ENCODE results near the gene PSENEN. TPM values are rescaled to one million over a fixed set of nuclear protein-coding genes. Genes with fewer than 3 reads are reported as not detected.

Gene PSENEN
- total RNA-seq, 1 experiment from 2014 or later, result 112 TPM

- no peak for DNase-seq
- Histone ChIP-seq H3K79me2 (ENCODE audit: low read length) (peaks cover 38% of the 10 kb centered on the region), H3K36me3 (ENCODE audit: insufficient read depth, low read length) (no peaks in the 10 kb centered on the region), H3K4me2 (ENCODE audit: low read depth, low read length, poor library complexity, severe bottlenecking) (peak overlapping the region; percentile 98), H3K9me3 (ENCODE audit: low read length) (no peaks in the 10 kb centered on the region), H3K9me2 (replicated peaks; ENCODE audit: insufficient read depth, low read length) (no peaks in the 10 kb centered on the region), H3K4me1 (ENCODE audit: low read length) (peaks cover 56% of the 10 kb centered on the region), H3K27me3 (ENCODE audit: low read length) (no peaks in the 10 kb centered on the region), H2AFZ (ENCODE audit: low read length) (no peak overlapping the region), H4K20me1 (ENCODE audit: insufficient read depth, low read depth, low read length) (no peaks in the 10 kb centered on the region), H3K9ac (ENCODE audit: low read length) (peak overlapping the region; percentile 85), H3K27ac (ENCODE audit: low read length) (no peak overlapping the region), H3K4me3 (ENCODE audit: low read length) (peak overlapping the region; percentile 84)
Observed at GRCh38 chr19:35746531-35746930, 1.1 kb downstream of the PSENEN start.

GRCh38 chr19:35748106-35749020 lies 2.9 kb downstream of the PSENEN start, which contains the start of gene LIN37:
LIN37 (plus strand) TSS chr19:35748576; CDS start chr19:35748725, 149 bp downstream.
- H4K20me1 ChIP-seq (ENCODE audit: insufficient read depth, low read depth, low read length), result no peaks in the 10 kb centered on the region
- no peaks in the 10 kb centered on the region for H3K27me3 ChIP-seq (ENCODE audit: low read length)
- H3K27ac ChIP-seq (ENCODE audit: low read length), result no peak within 1 kb of the TSS
- peak within 1 kb of the TSS; percentile 73 for H2AFZ ChIP-seq (ENCODE audit: low read length)
- H3K4me1 ChIP-seq (ENCODE audit: low read length), result peaks cover 42% of the 10 kb centered on the region
- no peaks in the 10 kb centered on the region for H3K36me3 ChIP-seq (ENCODE audit: insufficient read depth, low read length)
- H3K79me2 ChIP-seq (ENCODE audit: low read length), result peaks cover 38% of the 10 kb centered on the region
- H3K9me3 ChIP-seq (ENCODE audit: low read length), result no peaks in the 10 kb centered on the region
- no peaks in the 10 kb centered on the region for H3K9me2 ChIP-seq (replicated peaks; ENCODE audit: insufficient read depth, low read length)
- peak within 1 kb of the TSS; percentile 95 for H3K4me2 ChIP-seq (ENCODE audit: low read depth, low read length, poor library complexity, severe bottlenecking)
- DNase-seq, result peak; percentile 99
- H3K9ac ChIP-seq (ENCODE audit: low read length), result peak within 1 kb of the TSS; percentile 83
- peak within 1 kb of the TSS; percentile 87 for H3K4me3 ChIP-seq (ENCODE audit: low read length)

- no peak for DNase-seq
- H3K4me2 ChIP-seq (ENCODE audit: low read depth, low read length, poor library complexity, severe bottlenecking), result peak overlapping the region; percentile 95
- H3K79me2 ChIP-seq (ENCODE audit: low read length), result peaks cover 32% of the 10 kb centered on the region
- H3K27me3 ChIP-seq (ENCODE audit: low read length), result no peaks in the 10 kb centered on the region
- H3K4me1 ChIP-seq (ENCODE audit: low read length), result peaks cover 32% of the 10 kb centered on the region
- no peaks in the 10 kb centered on the region for H4K20me1 ChIP-seq (ENCODE audit: insufficient read depth, low read depth, low read length)
- H2AFZ ChIP-seq (ENCODE audit: low read length), result no peak overlapping the region
- no peaks in the 10 kb centered on the region for H3K36me3 ChIP-seq (ENCODE audit: insufficient read depth, low read length)
- H3K27ac ChIP-seq (ENCODE audit: low read length), result no peak overlapping the region
- H3K9me3 ChIP-seq (ENCODE audit: low read length), result no peaks in the 10 kb centered on the region
- H3K4me3 ChIP-seq (ENCODE audit: low read length), result peak overlapping the region; percentile 7; the same call in 1 of the 2 replicates
- peak overlapping the region; percentile 31 for H3K9ac ChIP-seq (ENCODE audit: low read length)
- H3K9me2 ChIP-seq (replicated peaks; ENCODE audit: insufficient read depth, low read length), result no peaks in the 10 kb centered on the region
Observed at GRCh38 chr19:35750167-35750566, 4.7 kb downstream of the PSENEN start.

GRCh38 chr19:35751839-35752745 lies 6.6 kb downstream of the PSENEN start:
- H3K9me2 ChIP-seq (replicated peaks; ENCODE audit: insufficient read depth, low read length), result no peaks in the 10 kb centered on the region
- no peaks in the 10 kb centered on the region for H3K27me3 ChIP-seq (ENCODE audit: low read length)
- no peak overlapping the region for H3K9ac ChIP-seq (ENCODE audit: low read length)
- H2AFZ ChIP-seq (ENCODE audit: low read length), result no peak overlapping the region
- H4K20me1 ChIP-seq (ENCODE audit: insufficient read depth, low read depth, low read length), result no peaks in the 10 kb centered on the region
- no peaks in the 10 kb centered on the region for H3K9me3 ChIP-seq (ENCODE audit: low read length)
- H3K4me1 ChIP-seq (ENCODE audit: low read length), result peaks cover 26% of the 10 kb centered on the region
- no peak overlapping the region for H3K27ac ChIP-seq (ENCODE audit: low read length)
- H3K36me3 ChIP-seq (ENCODE audit: insufficient read depth, low read length), result no peaks in the 10 kb centered on the region
- H3K4me3 ChIP-seq (ENCODE audit: low read length), result no peak overlapping the region
- no peak for DNase-seq
- no peak overlapping the region for H3K4me2 ChIP-seq (ENCODE audit: low read depth, low read length, poor library complexity, severe bottlenecking)
- H3K79me2 ChIP-seq (ENCODE audit: low read length), result peaks cover 19% of the 10 kb centered on the region

GRCh38 chr19:35752746-35753350 lies 7.4 kb downstream of the PSENEN start:
- Histone ChIP-seq H3K4me2 (ENCODE audit: low read depth, low read length, poor library complexity, severe bottlenecking) (no peak overlapping the region), H3K27ac (ENCODE audit: low read length) (no peak overlapping the region), H3K4me3 (ENCODE audit: low read length) (no peak overlapping the region), H3K9ac (ENCODE audit: low read length) (no peak overlapping the region), H3K79me2 (ENCODE audit: low read length) (peaks cover 16% of the 10 kb centered on the region), H3K27me3 (ENCODE audit: low read length) (no peaks in the 10 kb centered on the region), H3K36me3 (ENCODE audit: insufficient read depth, low read length) (no peaks in the 10 kb centered on the region), H3K4me1 (ENCODE audit: low read length) (peaks cover 24% of the 10 kb centered on the region), H3K9me3 (ENCODE audit: low read length) (no peaks in the 10 kb centered on the region), H3K9me2 (replicated peaks; ENCODE audit: insufficient read depth, low read length) (no peaks in the 10 kb centered on the region), H4K20me1 (ENCODE audit: insufficient read depth, low read depth, low read length) (no peaks in the 10 kb centered on the region), H2AFZ (ENCODE audit: low read length) (no peak overlapping the region)
- DNase-seq, result no peak

GRCh38 chr19:35753634-35754369 lies 8.4 kb downstream of the PSENEN start:
- H3K4me3 ChIP-seq (ENCODE audit: low read length), result no peak overlapping the region
- H3K27ac ChIP-seq (ENCODE audit: low read length), result no peak overlapping the region
- no peak overlapping the region for H3K9ac ChIP-seq (ENCODE audit: low read length)
- peaks cover 20% of the 10 kb centered on the region for H3K79me2 ChIP-seq (ENCODE audit: low read length)
- H4K20me1 ChIP-seq (ENCODE audit: insufficient read depth, low read depth, low read length), result peaks cover 4% of the 10 kb centered on the region; the same call in 1 of the 2 replicates
- peaks cover 24% of the 10 kb centered on the region for H3K4me1 ChIP-seq (ENCODE audit: low read length)
- no peaks in the 10 kb centered on the region for H3K9me3 ChIP-seq (ENCODE audit: low read length)
- H3K9me2 ChIP-seq (replicated peaks; ENCODE audit: insufficient read depth, low read length), result no peaks in the 10 kb centered on the region
- no peaks in the 10 kb centered on the region for H3K36me3 ChIP-seq (ENCODE audit: insufficient read depth, low read length)
- H3K27me3 ChIP-seq (ENCODE audit: low read length), result no peaks in the 10 kb centered on the region
- H2AFZ ChIP-seq (ENCODE audit: low read length), result no peak overlapping the region
- DNase-seq, result no peak
- H3K4me2 ChIP-seq (ENCODE audit: low read depth, low read length, poor library complexity, severe bottlenecking), result no peak overlapping the region

- Histone ChIP-seq H3K36me3 (ENCODE audit: insufficient read depth, low read length) (0 out of 2 replicates have a peak, but pooled peaks cover under 1% of the 10 kb centered on the region), H3K9me2 (replicated peaks; ENCODE audit: insufficient read depth, low read length) (no peaks in the 10 kb centered on the region), H2AFZ (ENCODE audit: low read length) (no peak overlapping the region), H3K27ac (ENCODE audit: low read length) (no peak overlapping the region), H4K20me1 (ENCODE audit: insufficient read depth, low read depth, low read length) (peaks cover 10% of the 10 kb centered on the region; the same call in 1 of the 2 replicates), H3K9me3 (ENCODE audit: low read length) (no peaks in the 10 kb centered on the region), H3K27me3 (ENCODE audit: low read length) (no peaks in the 10 kb centered on the region), H3K9ac (ENCODE audit: low read length) (no peak overlapping the region), H3K4me3 (ENCODE audit: low read length) (no peak overlapping the region), H3K79me2 (ENCODE audit: low read length) (peaks cover 23% of the 10 kb centered on the region), H3K4me2 (ENCODE audit: low read depth, low read length, poor library complexity, severe bottlenecking) (no peak overlapping the region), H3K4me1 (ENCODE audit: low read length) (peaks cover 27% of the 10 kb centered on the region)
- DNase-seq, result no peak
Observed at GRCh38 chr19:35754370-35755130, 9.1 kb downstream of the PSENEN start.

Data from Karpas-422 (cell line).